GM18861 (cell line): ENCODE measurements around the gene FNDC1.

Experiments
- ATAC-seq: cut with Tn5 transposase; IDR thresholded peaks from one replicate; pipeline ENCODE4 v1.9.1; 2021; ENCODE audit not compliant: unreplicated experiment

Gene FNDC1

GRCh38 chr6:159157431-159157830, 11.8 kb upstream of the FNDC1 start:
- no peak for ATAC-seq

GRCh38 chr6:159161839-159162238, 7.4 kb upstream of the FNDC1 start:
- no peak for ATAC-seq

GRCh38 chr6:159163901-159164370, 5.3 kb upstream of the FNDC1 start:
- ATAC-seq: no peak

GRCh38 chr6:159168536-159169192, 536 bp upstream of the FNDC1 start:
- ATAC-seq: no peak

GRCh38 chr6:159169557-159170332, 545 bp downstream of the FNDC1 start:
- no peak for ATAC-seq

GRCh38 chr6:159170333-159170672, 1.1 kb downstream of the FNDC1 start:
- no peak for ATAC-seq

GRCh38 chr6:159170999-159171712, 2.0 kb downstream of the FNDC1 start:
- no peak for ATAC-seq

- no peak for ATAC-seq
These were observed 2.9 kb downstream of the FNDC1 start for GRCh38 chr6:159172091-159172491.

- ATAC-seq: peak; percentile 73
These were observed 5.2 kb downstream of the FNDC1 start for GRCh38 chr6:159174263-159174969.

GRCh38 chr6:159176913-159177312, 7.7 kb downstream of the FNDC1 start:
- ATAC-seq: no peak

GRCh38 chr6:159178847-159179246, 9.6 kb downstream of the FNDC1 start:
- ATAC-seq: no peak

- ATAC-seq: no peak
These were observed 10.8 kb downstream of the FNDC1 start for GRCh38 chr6:159180001-159180400.

GRCh38 chr6:159181914-159182313, 12.7 kb downstream of the FNDC1 start:
- no peak for ATAC-seq

GRCh38 chr6:159184559-159184958, 15.4 kb downstream of the FNDC1 start:
- no peak for ATAC-seq

GRCh38 chr6:159190460-159190859, 21.3 kb downstream of the FNDC1 start:
- no peak for ATAC-seq

GRCh38 chr6:159193923-159194322, 24.7 kb downstream of the FNDC1 start:
- ATAC-seq: no peak

GRCh38 chr6:159194421-159194820, 25.2 kb downstream of the FNDC1 start:
- ATAC-seq: no peak

- no peak for ATAC-seq
These were observed 27.3 kb downstream of the FNDC1 start for GRCh38 chr6:159196430-159196975.

GRCh38 chr6:159197251-159197650, 28.1 kb downstream of the FNDC1 start:
- no peak for ATAC-seq

GRCh38 chr6:159201336-159201735, 32.1 kb downstream of the FNDC1 start:
- ATAC-seq: no peak
